ENCODE data around the gene ANXA1. TPM values are rescaled to one million over a fixed set of nuclear protein-coding genes. Genes with fewer than 3 reads are reported as not detected.
"Not testable (repeated sequence)": the region's sequence is repeated elsewhere in the genome, so short reads cannot be mapped to it uniquely, and the experiment has no call there.

Gene ANXA1
- total RNA-seq, 1 experiment from 2014 or later: 486 TPM

- H2AFZ ChIP-seq (ENCODE audit: low read depth, low read length, poor library complexity, severe bottlenecking); H3K4me1 ChIP-seq (ENCODE audit: control insufficient read depth in 1 of 2, insufficient read depth in 2 of 2, low read length in 2 of 2); RAD21 ChIA-PET (ENCODE audit: low non-redundant PET in 1 of 2, low total read pairs in 2 of 2, uncharacterized antibody in 2 of 2, unreplicated experiment in 2 of 2); H3K27me3 ChIP-seq (ENCODE audit: insufficient read depth, low read length); H3K79me2 ChIP-seq (ENCODE audit: insufficient read depth, low read length); POLR2A ChIA-PET; H3K36me3 ChIP-seq (ENCODE audit: control insufficient read depth in 1 of 2, insufficient read depth in 2 of 2, low read length in 2 of 2); BruUV-seq (replicated peaks); H3K9me2 ChIP-seq (ENCODE audit: insufficient read depth); CTCF ChIA-PET; intact Hi-C loops (cut with micrococcal nuclease); H4K20me1 ChIP-seq (ENCODE audit: insufficient read depth); H3K4me2 ChIP-seq (ENCODE audit: low read length); DNase-seq (ENCODE audit: low read depth, low spot score); H3K27ac ChIP-seq (ENCODE audit: low read depth, low read length); H3K4me3 ChIP-seq (replicated peaks in 1 of 2; ENCODE audit: low read depth in 1 of 2, low read length in 2 of 2); H3K9me3 ChIP-seq (ENCODE audit: control insufficient read depth in 1 of 2, insufficient read depth in 1 of 2, low read depth in 1 of 2, low read length in 2 of 2); ATAC-seq; H3K9ac ChIP-seq (ENCODE audit: low read length): not testable (repeated sequence)
Measured at GRCh38 chr9:73191109-73191508, 39.4 kb downstream of the ANXA1 start.

- Histone ChIP-seq H4K20me1 (ENCODE audit: insufficient read depth) (no peaks in the 10 kb centered on the region), H3K9me3 (ENCODE audit: control insufficient read depth in 1 of 2, insufficient read depth in 1 of 2, low read depth in 1 of 2, low read length in 2 of 2) (no peaks in the 10 kb centered on the region; a peak in 1 of 4 replicates), H3K4me2 (ENCODE audit: low read length) (no peak overlapping the region), H3K79me2 (ENCODE audit: insufficient read depth, low read length) (no peaks in the 10 kb centered on the region), H3K36me3 (ENCODE audit: control insufficient read depth in 1 of 2, insufficient read depth in 2 of 2, low read length in 2 of 2) (no peaks in the 10 kb centered on the region), H3K4me3 (replicated peaks in 1 of 2; ENCODE audit: low read depth in 1 of 2, low read length in 2 of 2) (no peak overlapping the region), H2AFZ (ENCODE audit: low read depth, low read length, poor library complexity, severe bottlenecking) (no peak overlapping the region), H3K9me2 (ENCODE audit: insufficient read depth) (no peaks in the 10 kb centered on the region), H3K9ac (ENCODE audit: low read length) (no peak overlapping the region), H3K4me1 (ENCODE audit: control insufficient read depth in 1 of 2, insufficient read depth in 2 of 2, low read length in 2 of 2) (no peaks in the 10 kb centered on the region), H3K27ac (ENCODE audit: low read depth, low read length) (no peak overlapping the region), H3K27me3 (ENCODE audit: insufficient read depth, low read length) (no peaks in the 10 kb centered on the region)
- no peak for DNase-seq (ENCODE audit: low read depth, low spot score)
- intact Hi-C loops (cut with micrococcal nuclease): no loop called here
- RAD21 ChIA-PET (ENCODE audit: low non-redundant PET in 1 of 2, low total read pairs in 2 of 2, uncharacterized antibody in 2 of 2, unreplicated experiment in 2 of 2): no interaction called here
- CTCF ChIA-PET: interaction anchor here (1.5 kb wide), 1 partner anchor 115 kb away, joined by 3 read pairs; no protein-coding TSS in a partner anchor
- POLR2A ChIA-PET: no interaction called here
- no peak for ATAC-seq
- no TSS peak for BruUV-seq (replicated peaks)
- no peak for TF ChIP-seq TCF7L2 (IDR thresholded peaks at IDR 0.05; ENCODE audit: borderline replicate concordance, extremely low read depth, insufficient read depth, insufficient read length)
Measured at GRCh38 chr9:73194284-73194683, 42.6 kb downstream of the ANXA1 start.

- CTCF ChIA-PET: interaction anchor here (0.8 to 3.3 kb wide), 14 partner anchors 9 to 1444 kb away, joined by 3 to 26 read pairs (median 4); no protein-coding TSS in a partner anchor
- no peak overlapping the region for H3K4me3 ChIP-seq (replicated peaks in 1 of 2; ENCODE audit: low read depth in 1 of 2, low read length in 2 of 2)
- TF ChIP-seq RAD21 (IDR thresholded peaks at IDR 0.05; ENCODE audit: low read depth) (no peak), CBX3 (IDR thresholded peaks at IDR 0.05; ENCODE audit: low read depth) (no peak), FOSL1 (IDR thresholded peaks at IDR 0.05; ENCODE audit: low read depth) (no peak), JUND (IDR thresholded peaks at IDR 0.05) (no peak), ATF3 (IDR thresholded peaks at IDR 0.05) (no peak), ZBTB33 (IDR thresholded peaks at IDR 0.05; ENCODE audit: extremely low read depth, insufficient replicate concordance, low read length) (no peak), ZNF274 (IDR thresholded peaks at IDR 0.05; ENCODE audit: low read depth, low read length) (no peak), ELF1 (IDR thresholded peaks at IDR 0.05; ENCODE audit: borderline replicate concordance, low read depth) (no peak), MAX (IDR thresholded peaks at IDR 0.05) (no peak), EZH2phosphoT487 (IDR thresholded peaks at IDR 0.05; ENCODE audit: borderline replicate concordance) (no peak), EZH2 (IDR thresholded peaks at IDR 0.05) (no peak)
Measured at GRCh38 chr9:73199448-73199847, 47.8 kb downstream of the ANXA1 start.

More at GRCh38 chr9:73199448-73199847, 47.8 kb downstream of the ANXA1 start:
- intact Hi-C loops (cut with micrococcal nuclease): loop anchor here (5.0 kb wide), 1 partner anchor 342 kb away; no protein-coding TSS in a partner anchor
- no peaks in the 10 kb centered on the region for H3K9me3 ChIP-seq (ENCODE audit: control insufficient read depth in 1 of 2, insufficient read depth in 1 of 2, low read depth in 1 of 2, low read length in 2 of 2)
- H3K27me3 ChIP-seq (ENCODE audit: insufficient read depth, low read length): no peaks in the 10 kb centered on the region
- POLR2A ChIA-PET: interaction anchor here (1.3 kb wide), 1 partner anchor 342 kb away, joined by 3 read pairs; no protein-coding TSS in a partner anchor
- H3K9ac ChIP-seq (ENCODE audit: low read length): no peak overlapping the region
- H3K27ac ChIP-seq (ENCODE audit: low read depth, low read length): no peak overlapping the region
- RAD21 ChIA-PET (ENCODE audit: low non-redundant PET in 1 of 2, low total read pairs in 2 of 2, uncharacterized antibody in 2 of 2, unreplicated experiment in 2 of 2): interaction anchor here (0.5 to 1.4 kb wide), 3 partner anchors 99 to 342 kb away, joined by 3 to 7 read pairs (median 3); no protein-coding TSS in a partner anchor
- ATAC-seq (no peak), DNase-seq (ENCODE audit: low read depth, low spot score) (no peak)
- peaks cover 5 to 10% of the 10 kb centered on the region in 2 experiments; a peak in 2 of 4 replicates for H3K4me1 ChIP-seq (ENCODE audit: control insufficient read depth in 1 of 2, insufficient read depth in 2 of 2, low read length in 2 of 2)
- no peaks in the 10 kb centered on the region for H3K79me2 ChIP-seq (ENCODE audit: insufficient read depth, low read length)
- H3K9me2 ChIP-seq (ENCODE audit: insufficient read depth): no peaks in the 10 kb centered on the region
- BruUV-seq (replicated peaks): no TSS peak
- H2AFZ ChIP-seq (ENCODE audit: low read depth, low read length, poor library complexity, severe bottlenecking): peak overlapping the region; percentile 90
- H3K36me3 ChIP-seq (ENCODE audit: control insufficient read depth in 1 of 2, insufficient read depth in 2 of 2, low read length in 2 of 2): no peaks in the 10 kb centered on the region
- peak overlapping the region; percentile 53 for H3K4me2 ChIP-seq (ENCODE audit: low read length)
- H4K20me1 ChIP-seq (ENCODE audit: insufficient read depth): no peaks in the 10 kb centered on the region
